Fibroblast of lung (primary cell): Measurements from ENCODE around the gene CCR2. TPM values are rescaled to one million over a fixed set of nuclear protein-coding genes. Genes with fewer than 3 reads are reported as not detected.

Experiments
- DNase-seq, 2 donors: peaks; one replicate each; pipeline versions ENCODE4 v3.0.0 to v3.0.0-alpha.2; 2010; ENCODE audit warnings: low read depth in 2 of 2
- H2AFZ ChIP-seq: 2 replicates; pipeline ENCODE4 v1.5.1; 2012; ENCODE audit warnings: low read length, control low read depth, inconsistent platforms
- H3K27ac ChIP-seq: 2 replicates; pipeline ENCODE4 v1.5.1; 2011; ENCODE audit warnings: low read length, control low read depth; ENCODE audit not compliant: insufficient read depth
- H3K27me3 ChIP-seq: 2 replicates; pipeline ENCODE4 v1.5.1; 2011; ENCODE audit warnings: mild to moderate bottlenecking, low read length; ENCODE audit not compliant: control insufficient read depth, insufficient read depth
- H3K36me3 ChIP-seq: 2 replicates; pipeline ENCODE4 v1.5.1; 2011; ENCODE audit warnings: low read length; ENCODE audit not compliant: control insufficient read depth, insufficient read depth
- H3K4me1 ChIP-seq: 2 replicates; pipeline ENCODE4 v1.5.1; 2011; ENCODE audit warnings: low read length; ENCODE audit not compliant: control insufficient read depth, insufficient read depth; ENCODE audit errors: extremely low read depth
- H3K4me2 ChIP-seq: 2 replicates; pipeline ENCODE4 v1.5.1; 2011; ENCODE audit warnings: low read length, control low read depth; ENCODE audit not compliant: insufficient read depth; ENCODE audit errors: extremely low read depth
- H3K4me3 ChIP-seq, 4 experiments: fragments of 200-600 bp in 1 of 4; sonication (generic) in 1 of 4; replicated peaks in 1 of 4; 2 replicates each; pipeline ENCODE4 v1.5.1; 2011 to 2016; ENCODE audit warnings: low read length in 4 of 4, low read depth in 3 of 4, mild to moderate bottlenecking in 3 of 4, control low read depth in 2 of 4, inconsistent platforms in 1 of 4, mixed read lengths in 1 of 4; ENCODE audit not compliant: insufficient read depth in 1 of 4; ENCODE audit errors: control extremely low read depth in 1 of 4
- H3K79me2 ChIP-seq: 2 replicates; pipeline ENCODE4 v1.5.1; 2012; ENCODE audit warnings: mild to moderate bottlenecking, low read length, inconsistent platforms; ENCODE audit not compliant: control insufficient read depth, insufficient read depth
- H3K9ac ChIP-seq: 2 replicates; pipeline ENCODE4 v1.5.1; 2011; ENCODE audit warnings: mild to moderate bottlenecking, low read length, control low read depth; ENCODE audit not compliant: insufficient read depth
- H3K9me3 ChIP-seq: 2 replicates; pipeline ENCODE4 v1.5.1; 2012; ENCODE audit warnings: low read depth, low read length; ENCODE audit not compliant: control insufficient read depth, insufficient read depth
- H4K20me1 ChIP-seq: 2 replicates; pipeline ENCODE4 v1.5.1; 2011; ENCODE audit warnings: low read length; ENCODE audit not compliant: control insufficient read depth, insufficient read depth; ENCODE audit errors: extremely low read depth
- CTCF ChIP-seq, 2 donors: IDR thresholded peaks in 1 of 2; conservative IDR thresholded peaks in 1 of 2; 1 replicate in 1 of 2; 2 replicates in 1 of 2; pipeline ENCODE4 v1.5.1; 2011 to 2012; ENCODE audit warnings: low read length in 2 of 2, control low read depth in 1 of 2, inconsistent platforms in 1 of 2, low read depth in 1 of 2, mild to moderate bottlenecking in 1 of 2
- EZH2 ChIP-seq: IDR thresholded peaks from 2 replicates; pipeline ENCODE4 v1.5.1; 2012; ENCODE audit warnings: low read length, control low read depth, mild to moderate bottlenecking; ENCODE audit errors: missing control alignments
- polyA plus RNA-seq, 2 donors: library from polyadenylated mRNA; depleted of rRNA in 1 of 2; stranded (reverse) in 1 of 2; unstranded in 1 of 2; fragments of >200 nt; gene quantifications; 2 replicates each; pipeline ENCODE4 v1.2.1, GENCODE V29; 2011 to 2012; ENCODE audit warnings: missing spikeins in 1 of 2
- total RNA-seq: library from RNA; depleted of rRNA; stranded (reverse); fragments of >200 nt; gene quantifications from 2 replicates; pipeline ENCODE4 v1.2.1, GENCODE V29; 2014

The CCR2 gene
- total and polyA plus RNA-seq, 2 donors (not counting 1 experiment from before 2014, with no cell fraction given) = under 0.01 TPM; not detected in 1

DNA sequence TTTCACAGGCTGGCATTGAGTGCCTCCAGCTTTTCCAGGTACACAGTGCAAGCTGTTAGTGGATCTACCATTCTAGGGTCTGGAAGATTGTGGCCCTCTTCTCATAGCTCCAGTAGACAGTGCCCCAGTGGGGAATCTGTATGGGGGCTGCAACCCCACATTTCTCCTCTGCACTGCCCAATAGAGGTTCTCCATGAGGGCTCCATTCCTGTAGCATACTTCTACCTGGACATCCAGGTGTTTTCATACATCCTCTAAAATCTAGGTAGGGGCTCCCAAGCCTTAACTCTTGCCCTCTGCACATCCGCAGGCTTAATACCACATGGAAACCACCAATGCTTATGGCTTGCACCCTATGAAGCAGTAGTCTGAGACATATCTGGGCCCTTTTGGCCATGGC, 15.1 kb upstream of the CCR2 start:
- H2AFZ ChIP-seq = no peak overlapping the region
- no peaks in the 10 kb centered on the region for H3K27me3 ChIP-seq
- H3K9ac ChIP-seq = no peak overlapping the region
- DNase-seq = no peak
- no peak overlapping the region for H3K4me2 ChIP-seq
- TF ChIP-seq EZH2 = no peak
- TF ChIP-seq CTCF (conservative IDR thresholded peaks at IDR 0.05 in 1 of 2, IDR thresholded peaks at IDR 0.05 in 1 of 2; ENCODE audit: low read depth in 1 of 2, low read length in 2 of 2) = no peak
- no peak overlapping the region for H3K27ac ChIP-seq
- H3K4me3 ChIP-seq = no peak overlapping the region
- H3K4me1 ChIP-seq = no peaks in the 10 kb centered on the region
- H3K9me3 ChIP-seq = no peaks in the 10 kb centered on the region
- no peaks in the 10 kb centered on the region for H3K36me3 ChIP-seq
- no peaks in the 10 kb centered on the region for H4K20me1 ChIP-seq
- no peaks in the 10 kb centered on the region for H3K79me2 ChIP-seq

GRCh38 chr3:46344476-46344875, 9.4 kb upstream of the CCR2 start:
- Histone ChIP-seq H3K9me3 (no peaks in the 10 kb centered on the region), H3K4me2 (no peak overlapping the region), H3K79me2 (no peaks in the 10 kb centered on the region), H3K4me1 (no peaks in the 10 kb centered on the region), H4K20me1 (no peaks in the 10 kb centered on the region), H3K9ac (no peak overlapping the region), H2AFZ (no peak overlapping the region), H3K27me3 (no peaks in the 10 kb centered on the region), H3K36me3 (no peaks in the 10 kb centered on the region), H3K4me3 (no peak overlapping the region), H3K27ac (no peak overlapping the region)
- TF ChIP-seq EZH2 (no peak), CTCF (conservative IDR thresholded peaks at IDR 0.05 in 1 of 2, IDR thresholded peaks at IDR 0.05 in 1 of 2; ENCODE audit: low read depth in 1 of 2, low read length in 2 of 2) (no peak)
- no peak for DNase-seq

- Histone ChIP-seq H3K36me3 (no peaks in the 10 kb centered on the region), H3K27me3 (peaks cover 3% of the 10 kb centered on the region), H3K9me3 (no peaks in the 10 kb centered on the region), H4K20me1 (no peaks in the 10 kb centered on the region), H2AFZ (no peak overlapping the region), H3K4me1 (no peaks in the 10 kb centered on the region), H3K27ac (no peak overlapping the region), H3K4me3 (no peak overlapping the region), H3K79me2 (no peaks in the 10 kb centered on the region), H3K9ac (no peak overlapping the region), H3K4me2 (no peak overlapping the region)
- no peak for DNase-seq
- no peak for TF ChIP-seq CTCF (conservative IDR thresholded peaks at IDR 0.05 in 1 of 2, IDR thresholded peaks at IDR 0.05 in 1 of 2; ENCODE audit: low read depth in 1 of 2, low read length in 2 of 2)
- no peak for TF ChIP-seq EZH2
Measured at GRCh38 chr3:46348823-46349482, 5.0 kb upstream of the CCR2 start.
